BLaER1 treated with 17β-estradiol and CSF1 and Interleukin-3, amounts not matched to agents 10 nM and 100 nM (cell line): Measurements from ENCODE around the gene ITIH4.

Experiments used
- H3K27ac ChIP-seq, 11 experiments: shearing (Covaris generic); formaldehyde crosslinking; 2 replicates each; pipeline ENCODE4 v1.8.1; 2022
- H3K27me3 ChIP-seq, 11 experiments: shearing (Covaris generic); formaldehyde crosslinking; 2 replicates each; pipeline ENCODE4 v1.8.1; 2022
- H3K36me3 ChIP-seq, 11 experiments: shearing (Covaris generic); formaldehyde crosslinking; 2 replicates each; pipeline ENCODE4 v1.8.1; 2022
- H3K4me1 ChIP-seq, 10 experiments: shearing (Covaris generic); formaldehyde crosslinking; 2 replicates each; pipeline ENCODE4 v1.8.1; 2022
- H3K4me2 ChIP-seq, 11 experiments: shearing (Covaris generic); formaldehyde crosslinking; 2 replicates each; pipeline ENCODE4 v1.8.1; 2022
- H3K4me3 ChIP-seq, 10 experiments: shearing (Covaris generic); formaldehyde crosslinking; 2 replicates each; pipeline ENCODE4 v1.8.1; 2022
- H3K9ac ChIP-seq, 11 experiments: shearing (Covaris generic); formaldehyde crosslinking; 2 replicates each; pipeline ENCODE4 v1.8.1; 2022
- H3K9me3 ChIP-seq, 11 experiments: shearing (Covaris generic); formaldehyde crosslinking; replicated peaks in 1 of 11; 2 replicates each; pipeline ENCODE4 v1.8.1; 2022
- H4K20me1 ChIP-seq, 11 experiments: shearing (Covaris generic); formaldehyde crosslinking; 2 replicates each; pipeline ENCODE4 v1.8.1; 2022
- Cebpa-rat ChIP-seq, 11 experiments: shearing (Covaris generic); IDR thresholded peaks; 2 replicates each; pipeline ENCODE4 v1.8.1; 2022

The ITIH4 gene

DNA sequence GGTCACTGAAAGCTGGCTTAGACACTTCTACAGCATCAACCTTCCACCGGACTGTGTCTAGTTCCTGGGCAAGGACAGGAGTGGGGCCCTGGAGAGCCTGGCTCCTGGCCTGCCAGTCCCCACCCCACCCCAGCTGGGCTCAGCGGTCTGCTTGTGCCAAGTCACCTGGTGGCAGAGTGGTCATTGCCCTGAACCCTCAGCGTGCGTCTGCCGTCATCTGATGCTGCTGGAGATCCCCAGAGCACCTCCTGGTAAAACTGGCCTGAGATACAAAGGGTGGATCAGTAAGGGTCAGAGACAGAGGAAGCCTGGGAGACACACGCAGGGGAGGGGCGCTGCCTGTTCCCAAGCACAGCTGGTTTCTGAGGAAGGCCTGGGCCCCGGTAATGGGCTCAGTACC lies 16.7 kb downstream of the ITIH4 start:
- Histone ChIP-seq H3K36me3 (no peaks in the 10 kb centered on the region), H4K20me1 (no peaks in the 10 kb centered on the region), H3K4me2 (peak overlapping the region in 8 of 11 experiments; percentile 18 to 89 (median 68); a peak in 15 of 22 replicates), H3K9me3 (no peaks in the 10 kb centered on the region), H3K4me3 (no peak overlapping the region), H3K27me3 (no peaks in the 10 kb centered on the region), H3K27ac (peak overlapping the region in 8 of 11 experiments; percentile 13 to 97 (median 75); a peak in 14 of 22 replicates), H3K4me1 (peaks cover 12 to 94% (median 85%) of the 10 kb centered on the region in 10 experiments), H3K9ac (peak overlapping the region in 6 of 11 experiments; percentile 6 to 50 (median 28); a peak in 6 of 22 replicates)
- no peak for TF ChIP-seq Cebpa-rat (IDR thresholded peaks at IDR 0.05)

DNA sequence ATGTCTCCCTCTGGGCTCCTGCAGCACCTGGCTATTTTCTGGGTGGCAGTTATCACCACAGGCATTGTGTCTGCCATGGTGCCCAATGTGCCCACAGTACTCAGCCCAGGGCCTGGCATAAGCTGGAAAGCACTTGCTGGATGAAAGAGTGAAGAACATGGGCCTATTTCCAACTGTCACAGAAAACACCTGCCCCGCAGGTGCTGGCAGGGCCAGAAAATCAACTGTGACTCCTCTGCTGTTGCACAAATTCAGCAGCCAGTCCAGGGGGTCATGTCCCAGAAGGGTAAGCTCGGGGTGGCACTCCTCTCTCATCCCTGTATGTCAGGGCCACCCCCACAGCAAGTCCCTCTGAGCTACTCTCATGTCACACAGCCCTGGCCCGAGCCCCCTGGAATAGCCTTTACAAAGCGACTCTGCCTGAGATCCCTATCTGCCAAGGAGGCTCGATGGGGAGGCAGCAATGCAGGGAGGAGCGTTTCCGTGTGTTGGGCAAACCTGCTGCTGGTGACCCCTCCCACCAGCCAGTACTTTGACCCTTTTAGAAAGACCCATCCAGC lies 18.9 kb downstream of the ITIH4 start:
- no peak for TF ChIP-seq Cebpa-rat (IDR thresholded peaks at IDR 0.05)
- H3K9me3 ChIP-seq = no peaks in the 10 kb centered on the region; a peak in 2 of 22 replicates
- no peak overlapping the region for H3K4me3 ChIP-seq
- peak overlapping the region in 5 of 11 experiments; percentile 68 to 82 (median 81); a peak in 4 of 22 replicates for H3K9ac ChIP-seq
- peaks cover 0 to 7% (median 0%) of the 10 kb centered on the region in 11 experiments; a peak in 2 of 22 replicates for H3K36me3 ChIP-seq
- H3K4me2 ChIP-seq = peak overlapping the region in 8 of 11 experiments; percentile 75 to 91 (median 85); a peak in 15 of 22 replicates
- no peaks in the 10 kb centered on the region for H4K20me1 ChIP-seq
- no peaks in the 10 kb centered on the region for H3K27me3 ChIP-seq
- peak overlapping the region in 7 of 11 experiments; percentile 79 to 97 (median 95); a peak in 14 of 22 replicates for H3K27ac ChIP-seq
- H3K4me1 ChIP-seq = peaks cover 12 to 100% (median 95%) of the 10 kb centered on the region in 10 experiments

DNA sequence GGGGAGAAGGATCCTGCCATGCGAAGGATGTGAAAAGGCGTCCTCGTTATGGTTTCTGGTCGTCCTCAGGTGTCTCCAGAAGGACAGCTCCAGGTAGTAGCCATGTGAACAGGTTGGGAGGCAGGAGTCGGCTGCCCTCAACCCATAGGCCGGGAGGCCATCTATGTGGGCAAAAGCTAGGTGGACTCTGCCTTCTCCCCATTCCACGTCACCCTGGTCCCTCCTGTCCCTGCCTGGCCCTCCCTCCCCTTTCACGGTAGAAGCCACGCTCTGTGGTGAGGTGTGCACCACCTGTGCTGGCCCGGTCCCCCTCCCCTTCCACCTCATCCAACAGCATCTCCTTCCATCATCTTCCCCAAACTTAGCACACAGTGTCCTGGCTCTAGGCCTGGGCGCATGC lies 19.5 kb downstream of the ITIH4 start:
- H3K36me3 ChIP-seq = peaks cover 0 to 7% (median 0%) of the 10 kb centered on the region in 11 experiments; a peak in 2 of 22 replicates
- peaks cover 12 to 100% (median 99%) of the 10 kb centered on the region in 10 experiments for H3K4me1 ChIP-seq
- no peaks in the 10 kb centered on the region for H4K20me1 ChIP-seq
- H3K4me2 ChIP-seq = peak overlapping the region in 8 of 11 experiments; percentile 75 to 91 (median 85); a peak in 16 of 22 replicates
- H3K4me3 ChIP-seq = no peak overlapping the region
- no peaks in the 10 kb centered on the region for H3K27me3 ChIP-seq
- no peak for TF ChIP-seq Cebpa-rat (IDR thresholded peaks at IDR 0.05)
- peak overlapping the region in 6 of 11 experiments; percentile 67 to 82 (median 80); a peak in 11 of 22 replicates for H3K9ac ChIP-seq
- peak overlapping the region in 8 of 11 experiments; percentile 76 to 97 (median 95); a peak in 16 of 22 replicates for H3K27ac ChIP-seq
- no peaks in the 10 kb centered on the region; a peak in 2 of 22 replicates for H3K9me3 ChIP-seq

DNA sequence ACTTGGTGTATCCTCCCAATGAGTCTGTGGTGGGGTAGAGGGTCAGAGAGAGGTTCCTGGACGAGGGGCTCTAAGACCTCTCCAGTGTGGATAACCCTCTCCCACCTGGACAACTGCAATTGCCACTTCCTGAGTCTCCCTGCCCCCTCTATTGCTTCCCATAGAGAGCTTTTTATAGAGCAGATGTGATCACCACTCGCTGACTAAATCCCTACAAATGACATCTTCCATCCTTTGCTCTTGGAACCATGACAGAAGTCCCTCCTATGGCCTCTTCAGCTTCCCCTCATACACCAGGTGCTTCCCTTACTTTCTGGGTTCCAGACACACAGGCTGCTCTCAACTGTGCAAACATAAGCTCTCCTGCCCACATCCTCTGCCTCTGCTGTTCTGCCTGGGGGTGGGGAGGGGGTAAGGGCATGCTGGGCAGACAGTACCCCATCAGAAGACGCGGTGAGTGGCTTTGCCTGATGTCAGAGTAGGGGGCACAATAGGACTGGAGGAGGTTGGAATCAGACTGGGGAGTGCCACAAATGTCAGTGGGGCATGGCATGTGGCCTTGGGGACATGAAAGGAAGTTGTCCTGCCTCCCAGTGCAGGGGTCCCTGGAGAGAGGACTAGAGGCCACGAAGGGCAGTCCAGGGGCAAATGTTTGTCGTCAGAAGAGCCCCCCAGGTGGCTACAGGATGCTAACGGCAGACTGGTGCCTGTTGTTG lies 20.7 kb downstream of the ITIH4 start:
- H3K27me3 ChIP-seq = no peaks in the 10 kb centered on the region

DNA sequence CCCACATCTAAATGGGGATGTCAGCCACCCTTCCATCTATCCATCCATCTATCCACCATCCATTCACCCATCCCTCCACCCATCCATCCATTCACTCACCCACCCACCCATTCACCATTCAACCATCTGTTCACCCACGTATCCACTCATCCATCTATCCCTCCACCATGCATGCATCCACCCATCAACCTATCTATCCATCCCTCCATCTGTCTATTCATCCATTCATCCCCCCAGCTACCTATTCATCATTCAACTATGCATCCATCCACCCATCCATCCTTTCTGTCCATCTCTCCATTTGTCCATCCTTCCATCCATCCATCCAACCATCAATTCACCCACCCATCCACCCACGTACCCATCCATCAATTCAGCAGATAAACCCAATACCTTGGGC lies 21.3 kb downstream of the ITIH4 start:
- H3K27me3 ChIP-seq = no peaks in the 10 kb centered on the region
- peak overlapping the region in 8 of 11 experiments; percentile 76 to 97 (median 95); a peak in 18 of 22 replicates for H3K27ac ChIP-seq
- H4K20me1 ChIP-seq = no peaks in the 10 kb centered on the region
- peak overlapping the region in 7 of 11 experiments; percentile 51 to 82 (median 79); a peak in 15 of 22 replicates for H3K9ac ChIP-seq
- no peak for TF ChIP-seq Cebpa-rat (IDR thresholded peaks at IDR 0.05)
- peak overlapping the region in 3 of 10 experiments; percentile 3 to 20 (median 8); a peak in 3 of 20 replicates for H3K4me3 ChIP-seq
- peaks cover 24 to 100% (median 100%) of the 10 kb centered on the region in 10 experiments for H3K4me1 ChIP-seq
- no peaks in the 10 kb centered on the region; a peak in 2 of 22 replicates for H3K9me3 ChIP-seq
- peaks cover 0 to 7% (median 0%) of the 10 kb centered on the region in 11 experiments; a peak in 2 of 22 replicates for H3K36me3 ChIP-seq
- peak overlapping the region in 10 of 11 experiments; percentile 54 to 91 (median 82); a peak in 19 of 22 replicates for H3K4me2 ChIP-seq

More for the DNA sequence above, 20.7 kb downstream of the ITIH4 start:
- peaks cover 23 to 100% (median 100%) of the 10 kb centered on the region in 10 experiments for H3K4me1 ChIP-seq
- peaks cover 0 to 7% (median 0%) of the 10 kb centered on the region in 11 experiments; a peak in 2 of 22 replicates for H3K36me3 ChIP-seq
- peak overlapping the region in 3 of 10 experiments; percentile 3 to 35 (median 33); a peak in 4 of 20 replicates for H3K4me3 ChIP-seq
- peak in 4 of 11 experiments; percentile 20 to 67 (median 27); a peak in 2 of 22 replicates for TF ChIP-seq Cebpa-rat (IDR thresholded peaks at IDR 0.05)
- H3K4me2 ChIP-seq = peak overlapping the region; percentile 31 to 91 (median 82)
- H3K9ac ChIP-seq = peak overlapping the region in 8 of 11 experiments; percentile 39 to 82 (median 74); a peak in 15 of 22 replicates
- no peaks in the 10 kb centered on the region; a peak in 2 of 22 replicates for H3K9me3 ChIP-seq
- no peaks in the 10 kb centered on the region for H4K20me1 ChIP-seq
- H3K27ac ChIP-seq = peak overlapping the region in 9 of 11 experiments; percentile 34 to 97 (median 95); a peak in 18 of 22 replicates

DNA sequence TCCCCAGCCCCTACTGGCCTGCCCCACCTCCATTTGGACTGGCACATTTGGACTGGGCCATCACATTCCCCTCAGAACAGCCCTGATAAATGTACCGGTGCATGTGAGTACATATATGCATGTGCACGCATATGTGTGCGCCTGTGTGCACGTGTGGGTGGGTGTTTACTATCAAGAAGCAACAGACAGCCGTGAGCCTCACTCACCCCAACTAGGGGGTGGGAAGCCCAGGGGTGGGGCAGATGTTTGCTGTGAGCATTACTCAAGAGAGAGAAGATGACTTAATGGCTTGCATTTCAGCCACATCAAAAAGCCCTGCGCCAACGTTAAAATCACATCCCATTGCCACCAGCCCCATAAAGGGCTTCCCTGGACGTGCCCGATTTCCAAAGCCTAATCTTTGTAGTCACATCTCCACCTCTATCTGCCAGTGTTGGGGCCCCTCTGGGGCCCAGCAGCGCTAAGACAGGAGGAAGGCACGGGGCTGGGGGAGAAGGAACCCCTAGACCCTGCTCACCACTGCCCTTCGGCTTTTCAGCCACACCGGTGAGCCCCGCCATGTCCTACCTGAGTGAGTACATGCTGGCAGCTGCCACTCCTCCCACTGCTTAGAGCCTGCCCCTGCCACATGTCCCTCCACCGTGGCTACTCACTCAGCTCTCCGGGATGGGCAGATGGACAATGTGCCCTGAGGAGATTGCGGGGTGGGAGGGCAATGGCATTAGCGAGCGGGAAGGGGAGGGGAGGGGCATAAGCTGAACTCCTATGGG lies 25.0 kb downstream of the ITIH4 start:
- Histone ChIP-seq H3K9ac (peak overlapping the region in 7 of 11 experiments; percentile 36 to 82 (median 68); a peak in 12 of 22 replicates), H3K27me3 (no peaks in the 10 kb centered on the region), H3K4me2 (peak overlapping the region; percentile 26 to 91 (median 82); a peak in 20 of 22 replicates), H3K4me3 (no peak overlapping the region), H3K4me1 (peaks cover 24 to 75% (median 69%) of the 10 kb centered on the region in 10 experiments), H3K27ac (peak overlapping the region in 8 of 11 experiments; percentile 35 to 97 (median 95); a peak in 16 of 22 replicates), H3K36me3 (peaks cover 0 to 7% (median 0%) of the 10 kb centered on the region in 11 experiments; a peak in 2 of 22 replicates), H4K20me1 (no peaks in the 10 kb centered on the region), H3K9me3 (no peaks in the 10 kb centered on the region; a peak in 2 of 22 replicates)
- TF ChIP-seq Cebpa-rat (IDR thresholded peaks at IDR 0.05) = peak in 2 of 11 experiments; percentile 34 to 35; a peak in 2 of 22 replicates

DNA sequence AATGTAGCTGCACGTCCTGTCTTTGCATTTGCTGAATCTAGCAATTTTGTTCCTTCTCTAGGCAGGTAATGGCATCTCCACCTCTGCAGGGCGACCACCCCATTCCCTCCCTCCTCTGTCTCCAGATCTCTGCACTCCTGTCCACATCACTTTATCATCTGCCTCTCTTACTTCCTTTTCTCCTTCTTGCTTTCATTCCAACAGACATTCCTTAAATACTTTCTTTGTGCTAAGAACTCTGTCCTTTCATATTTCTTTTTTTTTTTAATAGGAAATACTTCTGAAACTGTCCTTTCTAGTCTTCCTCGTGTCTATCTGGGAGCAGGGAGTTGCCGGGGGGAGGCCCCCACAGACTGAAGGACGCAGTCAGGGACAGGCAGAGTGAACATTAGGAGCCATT lies 28.6 kb downstream of the ITIH4 start:
- H3K4me1 ChIP-seq = peaks cover 12 to 75% (median 53%) of the 10 kb centered on the region in 10 experiments
- no peak overlapping the region for H3K4me3 ChIP-seq
- peak overlapping the region in 3 of 11 experiments; percentile 38 to 58 (median 50); a peak in 4 of 22 replicates for H3K27ac ChIP-seq
- H3K4me2 ChIP-seq = no peak overlapping the region
- H3K9me3 ChIP-seq = no peaks in the 10 kb centered on the region
- no peaks in the 10 kb centered on the region for H3K36me3 ChIP-seq
- no peaks in the 10 kb centered on the region for H4K20me1 ChIP-seq
- H3K27me3 ChIP-seq = no peaks in the 10 kb centered on the region
- no peak overlapping the region for H3K9ac ChIP-seq
- no peak for TF ChIP-seq Cebpa-rat (IDR thresholded peaks at IDR 0.05)

DNA sequence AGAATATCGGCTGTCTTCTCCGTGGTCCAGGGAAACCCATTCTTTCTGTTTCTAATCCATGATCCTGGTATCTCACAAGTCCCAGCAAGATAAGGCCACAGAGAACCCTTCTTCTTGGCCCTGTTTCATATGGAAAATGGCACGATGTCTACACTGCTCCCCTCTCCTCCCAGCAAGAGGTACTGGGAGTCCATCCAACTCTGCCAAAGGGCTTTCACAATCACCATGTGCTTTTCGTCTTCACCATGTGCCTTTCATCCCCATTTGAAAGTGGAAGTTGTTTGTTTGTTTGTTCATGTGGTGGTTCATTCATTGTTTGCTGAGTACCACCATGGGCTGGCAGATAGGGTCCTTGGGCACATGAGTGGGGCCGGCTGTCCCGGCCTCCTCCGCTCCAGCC lies 30.4 kb downstream of the ITIH4 start:
- H3K36me3 ChIP-seq = no peaks in the 10 kb centered on the region
- TF ChIP-seq Cebpa-rat (IDR thresholded peaks at IDR 0.05) = no peak
- H3K4me3 ChIP-seq = no peak overlapping the region
- no peaks in the 10 kb centered on the region for H3K9me3 ChIP-seq
- H3K4me1 ChIP-seq = peaks cover 12 to 75% (median 49%) of the 10 kb centered on the region in 10 experiments
- H3K9ac ChIP-seq = no peak overlapping the region
- H3K4me2 ChIP-seq = peak overlapping the region in 5 of 11 experiments; percentile 1 to 31 (median 10); a peak in 7 of 22 replicates
- H3K27ac ChIP-seq = peak overlapping the region in 4 of 11 experiments; percentile 12 to 45 (median 29); a peak in 5 of 22 replicates
- H4K20me1 ChIP-seq = no peaks in the 10 kb centered on the region
- H3K27me3 ChIP-seq = no peaks in the 10 kb centered on the region
